ENCODE measurements around the gene SENP2. TPM values are rescaled to one million over a fixed set of nuclear protein-coding genes. Genes with fewer than 3 reads are reported as not detected.

The SENP2 gene
- total RNA-seq, 1 experiment from 2014 or later = 23.9 TPM

- no peak overlapping the region for H3K4me3 ChIP-seq (ENCODE audit: insufficient read depth, low read depth, low read length)
- peak; percentile 47 for DNase-seq
- H3K36me3 ChIP-seq (replicated peaks; ENCODE audit: control insufficient read depth, insufficient read depth, low read length) = peaks cover 25% of the 10 kb centered on the region
- H3K27me3 ChIP-seq (ENCODE audit: control insufficient read depth, insufficient read depth, low read length) = no peaks in the 10 kb centered on the region
Measured at GRCh38 chr3:185647134-185647879, 61.2 kb downstream of the SENP2 start.

DNA sequence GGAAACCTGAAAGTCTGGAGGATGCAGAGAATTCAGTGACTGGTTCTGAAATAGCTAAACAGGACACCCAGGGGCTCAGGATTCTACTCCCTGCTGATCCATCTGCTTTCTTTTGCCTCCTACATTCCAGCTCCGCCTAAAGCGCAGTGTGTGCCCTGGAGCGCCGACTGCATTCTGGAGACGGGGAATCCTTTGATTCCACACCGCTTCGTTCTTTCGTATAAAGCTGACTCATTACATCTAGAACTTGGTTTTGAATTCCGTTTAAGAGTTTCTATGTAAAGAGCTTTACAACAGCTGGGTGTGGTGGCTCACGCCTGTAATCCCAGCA, 61.8 kb downstream of the SENP2 start:
- H3K4me3 ChIP-seq (ENCODE audit: insufficient read depth, low read depth, low read length) = no peak overlapping the region
- H3K36me3 ChIP-seq (replicated peaks; ENCODE audit: control insufficient read depth, insufficient read depth, low read length) = peaks cover 26% of the 10 kb centered on the region
- no peak for DNase-seq
- no peaks in the 10 kb centered on the region for H3K27me3 ChIP-seq (ENCODE audit: control insufficient read depth, insufficient read depth, low read length)

GRCh38 chr3:185648396-185648795, 62.3 kb downstream of the SENP2 start:
- no peak for DNase-seq
- peaks cover 26% of the 10 kb centered on the region for H3K36me3 ChIP-seq (replicated peaks; ENCODE audit: control insufficient read depth, insufficient read depth, low read length)
- no peak overlapping the region for H3K4me3 ChIP-seq (ENCODE audit: insufficient read depth, low read depth, low read length)
- H3K27me3 ChIP-seq (ENCODE audit: control insufficient read depth, insufficient read depth, low read length) = no peaks in the 10 kb centered on the region

- DNase-seq = no peak
- Histone ChIP-seq H3K4me3 (ENCODE audit: insufficient read depth, low read depth, low read length) (no peak overlapping the region), H3K27me3 (ENCODE audit: control insufficient read depth, insufficient read depth, low read length) (no peaks in the 10 kb centered on the region), H3K36me3 (replicated peaks; ENCODE audit: control insufficient read depth, insufficient read depth, low read length) (peaks cover 31% of the 10 kb centered on the region)
Measured at GRCh38 chr3:185649414-185649813, 63.3 kb downstream of the SENP2 start.

DNA sequence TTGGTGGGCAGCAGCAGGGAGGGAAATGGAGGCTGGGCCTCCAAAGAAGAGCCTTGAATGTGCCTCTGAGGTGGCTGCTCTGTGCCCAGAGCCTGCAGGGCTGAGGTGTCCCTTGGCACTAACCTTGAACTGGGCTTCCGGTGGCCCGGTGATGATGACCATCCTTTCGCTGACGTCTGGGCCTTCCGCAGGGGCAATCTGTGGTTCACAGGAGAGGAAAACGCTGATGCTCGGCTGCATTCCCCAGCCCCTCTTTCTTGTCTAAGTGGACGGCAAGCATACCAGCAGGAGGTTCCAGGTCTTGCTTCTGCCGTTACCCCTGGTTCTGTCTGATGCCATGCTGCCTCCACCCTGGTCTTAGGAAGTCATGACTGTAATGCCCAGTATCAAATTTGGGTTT, 65.9 kb downstream of the SENP2 start:
- peaks cover 34% of the 10 kb centered on the region for H3K36me3 ChIP-seq (replicated peaks; ENCODE audit: control insufficient read depth, insufficient read depth, low read length)

GRCh38 chr3:185653949-185654757, 68.1 kb downstream of the SENP2 start:
- H3K27me3 ChIP-seq (ENCODE audit: control insufficient read depth, insufficient read depth, low read length) = no peaks in the 10 kb centered on the region
- peaks cover 38% of the 10 kb centered on the region for H3K36me3 ChIP-seq (replicated peaks; ENCODE audit: control insufficient read depth, insufficient read depth, low read length)
- H3K4me3 ChIP-seq (ENCODE audit: insufficient read depth, low read depth, low read length) = no peak overlapping the region
- DNase-seq = no peak

More for the DNA sequence above, 65.9 kb downstream of the SENP2 start:
- DNase-seq = no peak
- Histone ChIP-seq H3K4me3 (ENCODE audit: insufficient read depth, low read depth, low read length) (no peak overlapping the region), H3K27me3 (ENCODE audit: control insufficient read depth, insufficient read depth, low read length) (no peaks in the 10 kb centered on the region)

DNA sequence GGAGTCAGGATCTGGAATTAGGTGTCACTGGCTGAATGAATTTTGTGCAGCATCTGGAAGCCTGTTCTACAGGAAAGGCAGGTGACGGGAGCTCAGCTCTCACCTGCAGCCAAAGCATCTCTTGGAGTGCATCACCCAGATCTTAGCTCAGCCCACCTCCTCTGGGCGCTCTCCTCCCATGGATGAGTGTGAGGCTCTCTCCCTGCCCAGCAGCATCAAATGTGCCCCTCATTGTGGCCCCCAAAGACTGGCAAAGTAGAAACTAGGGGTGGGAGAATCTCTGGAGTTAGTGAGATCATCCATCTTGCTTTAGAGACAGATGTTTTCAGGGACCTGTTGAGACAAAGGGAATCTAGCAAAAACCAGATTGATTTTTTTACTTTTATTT, 68.7 kb downstream of the SENP2 start:
- H3K4me3 ChIP-seq (ENCODE audit: insufficient read depth, low read depth, low read length) = no peak overlapping the region
- DNase-seq = no peak
- H3K36me3 ChIP-seq (replicated peaks; ENCODE audit: control insufficient read depth, insufficient read depth, low read length) = peaks cover 36% of the 10 kb centered on the region
- H3K27me3 ChIP-seq (ENCODE audit: control insufficient read depth, insufficient read depth, low read length) = no peaks in the 10 kb centered on the region

DNA sequence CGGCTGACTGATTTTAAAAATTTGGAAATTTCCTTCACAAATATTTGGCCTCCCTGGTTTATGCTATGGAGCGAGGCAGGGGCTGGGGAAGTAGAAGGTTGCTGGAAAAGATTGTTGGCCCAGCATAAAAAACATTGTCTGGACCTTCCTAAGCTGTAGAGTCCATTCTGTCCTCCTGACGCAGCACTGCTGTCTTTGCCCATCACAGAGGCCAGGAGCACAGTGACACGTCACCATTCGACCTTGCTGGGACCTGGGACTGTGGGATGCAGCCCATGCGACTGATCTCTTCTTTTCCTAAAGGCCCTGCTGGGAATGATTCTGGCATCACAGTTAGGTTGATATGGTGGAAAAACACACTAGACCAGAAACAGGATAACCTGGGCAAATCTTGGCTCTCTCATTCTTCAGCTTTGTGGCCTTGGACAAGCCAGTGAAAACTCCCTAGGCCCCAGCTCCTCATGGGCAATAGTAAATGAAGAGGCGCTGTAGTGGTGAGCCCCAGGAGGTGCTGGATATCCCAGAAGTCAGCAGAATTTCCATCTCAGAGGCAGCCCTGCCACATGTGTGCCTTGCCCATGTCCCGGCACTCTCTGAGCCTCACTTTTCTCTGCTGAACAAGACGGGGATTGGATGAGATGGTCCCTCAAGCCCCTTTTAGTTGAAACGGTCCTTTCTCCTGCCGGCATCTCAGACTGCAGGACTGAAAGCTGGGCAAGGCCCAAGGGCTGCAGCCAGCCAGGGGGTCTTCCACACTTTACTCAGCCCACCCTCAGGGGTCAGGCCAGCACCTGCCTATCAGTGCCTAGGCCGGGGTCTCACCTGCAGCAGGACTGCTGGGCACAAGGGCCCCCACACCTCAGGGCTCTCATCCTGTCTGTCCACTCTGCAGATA, 69.6 kb downstream of the SENP2 start:
- DNase-seq = no peak
- peaks cover 39% of the 10 kb centered on the region for H3K36me3 ChIP-seq (replicated peaks; ENCODE audit: control insufficient read depth, insufficient read depth, low read length)
- H3K27me3 ChIP-seq (ENCODE audit: control insufficient read depth, insufficient read depth, low read length) = no peaks in the 10 kb centered on the region
- no peak overlapping the region for H3K4me3 ChIP-seq (ENCODE audit: insufficient read depth, low read depth, low read length)

GRCh38 chr3:185656321-185656840, 70.3 kb downstream of the SENP2 start:
- Histone ChIP-seq H3K4me3 (ENCODE audit: insufficient read depth, low read depth, low read length) (no peak overlapping the region), H3K36me3 (replicated peaks; ENCODE audit: control insufficient read depth, insufficient read depth, low read length) (peaks cover 39% of the 10 kb centered on the region), H3K27me3 (ENCODE audit: control insufficient read depth, insufficient read depth, low read length) (no peaks in the 10 kb centered on the region)
- no peak for DNase-seq

GRCh38 chr3:185657211-185657610, 71.1 kb downstream of the SENP2 start:
- H3K36me3 ChIP-seq (replicated peaks; ENCODE audit: control insufficient read depth, insufficient read depth, low read length) = peaks cover 34% of the 10 kb centered on the region
- no peak overlapping the region for H3K4me3 ChIP-seq (ENCODE audit: insufficient read depth, low read depth, low read length)
- no peak for DNase-seq
- no peaks in the 10 kb centered on the region for H3K27me3 ChIP-seq (ENCODE audit: control insufficient read depth, insufficient read depth, low read length)

DNA sequence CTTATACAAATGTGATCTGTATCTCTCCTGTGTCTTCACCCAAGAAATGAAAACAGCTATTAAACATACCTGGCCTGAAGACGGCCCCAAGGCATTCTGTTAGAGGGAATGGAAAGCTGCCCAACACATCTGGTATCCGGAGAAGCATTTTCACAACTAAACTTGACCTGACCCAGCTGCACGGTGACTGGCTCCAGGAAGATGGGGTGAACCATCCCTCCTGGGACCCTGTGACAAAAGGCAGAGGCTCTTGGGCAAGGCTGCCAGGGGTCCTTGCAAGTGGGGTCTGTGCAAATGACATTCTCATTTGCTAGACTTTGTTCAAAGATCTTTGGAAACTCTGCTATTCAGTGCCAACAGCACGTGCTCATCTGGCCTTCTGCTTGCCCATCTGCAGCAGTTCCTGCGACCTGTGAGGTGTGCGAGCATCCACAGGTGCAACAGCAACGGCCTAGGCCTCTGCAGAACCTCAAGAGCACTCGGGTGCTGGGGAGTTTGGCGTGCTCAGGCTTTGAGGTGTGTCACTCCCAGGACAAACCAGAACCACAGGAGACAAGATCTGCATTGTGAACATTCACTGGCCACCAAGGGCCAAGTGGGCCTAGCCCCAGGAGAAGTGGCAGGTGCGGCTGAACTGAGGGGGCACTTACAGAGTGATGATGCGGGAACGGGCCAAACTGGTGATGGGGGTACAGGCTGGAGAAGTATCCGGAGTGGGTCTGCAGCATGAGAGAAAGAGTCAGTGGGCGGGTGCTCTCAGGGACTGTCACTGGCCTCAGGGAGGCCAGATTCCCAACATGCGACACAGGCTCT, 71.8 kb downstream of the SENP2 start:
- no peaks in the 10 kb centered on the region for H3K27me3 ChIP-seq (ENCODE audit: control insufficient read depth, insufficient read depth, low read length)
- peaks cover 32% of the 10 kb centered on the region for H3K36me3 ChIP-seq (replicated peaks; ENCODE audit: control insufficient read depth, insufficient read depth, low read length)
- H3K4me3 ChIP-seq (ENCODE audit: insufficient read depth, low read depth, low read length) = no peak overlapping the region
- DNase-seq = no peak

GRCh38 chr3:185658504-185658912, 72.4 kb downstream of the SENP2 start:
- DNase-seq = no peak
- Histone ChIP-seq H3K4me3 (ENCODE audit: insufficient read depth, low read depth, low read length) (no peak overlapping the region), H3K27me3 (ENCODE audit: control insufficient read depth, insufficient read depth, low read length) (no peaks in the 10 kb centered on the region), H3K36me3 (replicated peaks; ENCODE audit: control insufficient read depth, insufficient read depth, low read length) (peaks cover 31% of the 10 kb centered on the region)

GRCh38 chr3:185658943-185659342, 72.8 kb downstream of the SENP2 start:
- H3K36me3 ChIP-seq (replicated peaks; ENCODE audit: control insufficient read depth, insufficient read depth, low read length) = peaks cover 29% of the 10 kb centered on the region
- DNase-seq = no peak

More at GRCh38 chr3:185658943-185659342, 72.8 kb downstream of the SENP2 start:
- H3K27me3 ChIP-seq (ENCODE audit: control insufficient read depth, insufficient read depth, low read length) = no peaks in the 10 kb centered on the region
- H3K4me3 ChIP-seq (ENCODE audit: insufficient read depth, low read depth, low read length) = no peak overlapping the region
